Ascending aorta (tissue), 2 donors: ENCODE results near the gene COA4. TPM values are rescaled to one million over a fixed set of nuclear protein-coding genes. Genes with fewer than 3 reads are reported as not detected.
A peak's percentile ranks its signal among the peaks of the same experiment; 100 is the strongest.

ENCODE experiments used
- DNase-seq, 2 donors: peaks; one replicate each; pipeline ENCODE4 v3.0.0-alpha.2; 2019; ENCODE audit warnings: low spot score in 2 of 2
- H3K27ac ChIP-seq, 2 donors: fragments of 200-600 bp; sonication (generic); one replicate each; pipeline ENCODE4 v1.5.1; 2016 to 2017; ENCODE audit warnings: mild to moderate bottlenecking in 1 of 2
- H3K27me3 ChIP-seq: fragments of 200-600 bp; sonication (generic); one replicate; pipeline ENCODE4 v1.5.1; 2017
- H3K36me3 ChIP-seq, 2 donors: fragments of 200-600 bp; sonication (generic); one replicate each; pipeline ENCODE4 v1.5.1; 2016
- H3K4me1 ChIP-seq, 2 donors: fragments of 200-600 bp; sonication (generic); one replicate each; pipeline ENCODE4 v1.5.1; 2016 to 2017; ENCODE audit warnings: mild to moderate bottlenecking in 1 of 2
- H3K4me3 ChIP-seq, 2 donors: fragments of 200-600 bp; sonication (generic); one replicate each; pipeline ENCODE4 v1.5.1; 2016 to 2017; ENCODE audit warnings: mild to moderate bottlenecking in 1 of 2
- H3K9me3 ChIP-seq, 2 donors: fragments of 200-600 bp; sonication (generic); one replicate each; pipeline ENCODE4 v1.5.1; 2016
- CTCF ChIP-seq, 3 experiments: fragments of 200-600 bp in 2 of 3; fragments of 450-650 bp in 1 of 3; sonication (generic) in 2 of 3; IDR thresholded peaks; one replicate each; pipeline ENCODE4 v1.5.1; 2016 to 2019; ENCODE audit warnings: antibody characterized with exemption in 3 of 3, mild to moderate bottlenecking in 1 of 3, moderate library complexity in 1 of 3
- intact Hi-C: fragments of 100-400 bp; cut with DNase I; formaldehyde crosslinking; loops from one replicate; pipeline ENCODE4 v1.15.1; 2023
- total RNA-seq: library from RNA; depleted of rRNA; stranded (reverse); fragments of >200 nt; gene quantifications from one replicate; pipeline ENCODE4 v1.1.0, GENCODE V29; 2016

Gene COA4
- total RNA-seq, 1 donor from 2014 or later: 92.7 TPM

DNA sequence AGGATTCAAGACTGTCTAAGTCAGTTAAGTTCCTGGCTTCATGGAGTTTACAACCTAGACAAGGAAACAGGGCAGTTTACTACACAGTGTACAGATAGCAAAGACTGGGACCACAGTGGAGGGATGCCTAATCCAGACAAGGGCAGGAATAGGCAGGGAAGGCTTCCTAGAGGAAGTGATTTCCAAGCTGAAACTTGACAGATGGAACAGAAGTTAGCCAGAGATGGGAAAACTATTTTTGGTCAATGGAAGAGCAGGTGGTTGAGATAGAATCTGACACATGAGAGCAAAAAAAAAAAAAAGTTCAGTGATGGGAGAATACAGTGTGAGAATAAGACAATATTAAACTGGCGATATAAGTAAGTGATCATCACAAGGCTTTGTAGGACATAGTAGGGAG lies 1.3 kb downstream of the COA4 start:
- Histone ChIP-seq H3K4me3 (peak overlapping the region in 1 of 2 donors; percentile 86), H3K9me3 (no peaks in the 10 kb centered on the region), H3K36me3 (peaks cover 10 to 31% of the 10 kb centered on the region in 2 donors), H3K27me3 (no peaks in the 10 kb centered on the region), H3K27ac (no peak overlapping the region), H3K4me1 (peaks cover 3 to 15% of the 10 kb centered on the region in 2 donors)
- DNase-seq: no peak
- intact Hi-C loops: loop anchor here (5.0 to 10.0 kb wide), 2 partner anchors 88 to 1651 kb away; partner anchors contain the start of genes INPPL1 and MRPL48
- no peak for TF ChIP-seq CTCF (IDR thresholded peaks at IDR 0.05)

GRCh38 chr11:73872749-73873357 lies 3.8 kb downstream of the COA4 start:
- peaks cover 3 to 15% of the 10 kb centered on the region in 2 donors for H3K4me1 ChIP-seq
- no peak overlapping the region for H3K27ac ChIP-seq
- DNase-seq: no peak
- no peaks in the 10 kb centered on the region for H3K9me3 ChIP-seq
- intact Hi-C loops: loop anchor here (10.0 kb wide), 1 partner anchor 1648 kb away; the partner anchor contains the start of gene INPPL1
- H3K36me3 ChIP-seq: peaks cover 10 to 31% of the 10 kb centered on the region in 2 donors
- no peaks in the 10 kb centered on the region for H3K27me3 ChIP-seq
- no peak overlapping the region for H3K4me3 ChIP-seq
- TF ChIP-seq CTCF (IDR thresholded peaks at IDR 0.05): no peak

DNA sequence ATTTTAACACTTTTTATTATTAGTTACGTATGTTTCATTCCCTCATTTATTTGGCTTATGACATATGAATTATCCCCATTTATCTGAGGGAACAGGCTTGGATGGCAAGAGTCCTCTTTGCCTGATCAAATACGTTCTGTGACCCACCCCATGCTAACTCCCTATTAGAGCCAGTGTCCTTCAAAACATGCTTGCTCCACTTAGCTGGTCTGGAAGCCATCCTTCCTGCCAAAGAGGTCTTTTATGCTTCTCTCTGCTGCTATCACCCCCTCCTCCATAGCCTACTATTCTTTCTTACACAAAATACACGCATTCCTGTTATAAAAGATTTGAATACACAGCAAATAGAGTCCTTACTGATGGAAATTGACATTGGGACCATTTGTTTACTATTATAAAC lies 6.4 kb downstream of the COA4 start:
- intact Hi-C loops: loop anchor here (10.0 kb wide), 1 partner anchor 1645 kb away; the partner anchor contains the start of gene INPPL1
- no peak for TF ChIP-seq CTCF (IDR thresholded peaks at IDR 0.05)
- DNase-seq: no peak
- Histone ChIP-seq H3K4me1 (peaks cover 0 to 2% of the 10 kb centered on the region in 2 donors), H3K4me3 (no peak overlapping the region), H3K27me3 (no peaks in the 10 kb centered on the region), H3K36me3 (peaks cover 12 to 35% of the 10 kb centered on the region in 2 donors), H3K27ac (no peak overlapping the region), H3K9me3 (no peaks in the 10 kb centered on the region)

DNA sequence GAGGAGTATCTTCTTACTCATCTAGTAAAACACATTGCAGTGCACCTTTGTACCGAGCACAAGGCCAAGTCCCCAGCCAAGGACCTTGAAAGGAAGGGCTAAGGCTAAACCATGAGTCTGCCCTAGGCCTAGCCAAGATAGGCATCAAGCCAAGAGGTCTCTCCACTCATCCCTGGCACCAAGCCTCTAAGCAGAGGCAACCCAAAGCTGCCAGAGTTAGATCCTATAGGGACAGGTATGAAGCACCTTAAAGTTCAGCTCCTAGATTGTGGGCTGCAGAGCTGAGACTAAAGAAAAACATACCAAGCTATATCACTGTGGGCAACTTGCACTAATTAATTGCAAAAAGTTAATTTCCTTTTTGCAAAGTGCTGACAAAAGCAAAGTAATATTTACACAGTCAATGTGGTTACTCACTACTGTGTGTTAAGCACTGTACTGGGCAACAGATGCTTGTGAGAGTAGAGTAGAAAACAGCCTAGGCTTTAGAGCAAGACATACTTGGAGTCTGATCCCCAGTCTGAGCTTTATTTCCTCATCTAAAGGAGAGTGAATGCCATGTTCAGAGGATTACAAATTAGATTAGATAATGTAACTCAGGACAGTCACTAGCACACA lies 7.2 kb downstream of the COA4 start:
- Histone ChIP-seq H3K4me3 (no peak overlapping the region), H3K36me3 (peaks cover 20 to 41% of the 10 kb centered on the region in 2 donors)

GRCh38 chr11:73866586-73866996 lies 10.1 kb downstream of the COA4 start:
- Histone ChIP-seq H3K27me3 (no peaks in the 10 kb centered on the region), H3K9me3 (no peaks in the 10 kb centered on the region), H3K27ac (no peak overlapping the region), H3K4me1 (no peaks in the 10 kb centered on the region), H3K36me3 (peaks cover 23 to 34% of the 10 kb centered on the region in 2 donors), H3K4me3 (no peak overlapping the region)
- intact Hi-C loops: no loop called here
- no peak for TF ChIP-seq CTCF (IDR thresholded peaks at IDR 0.05)
- DNase-seq: no peak

More for the DNA sequence above, 7.2 kb downstream of the COA4 start:
- Histone ChIP-seq H3K27me3 (no peaks in the 10 kb centered on the region), H3K9me3 (no peaks in the 10 kb centered on the region), H3K4me1 (no peaks in the 10 kb centered on the region), H3K27ac (no peak overlapping the region)
- no peak for DNase-seq
- intact Hi-C loops: no loop called here
- no peak for TF ChIP-seq CTCF (IDR thresholded peaks at IDR 0.05)
